Neural progenitor cell (in vitro differentiated cells): ENCODE data around the gene GOLGA6L2.
"Not testable (repeated sequence)": the region's sequence is repeated elsewhere in the genome, so short reads cannot be mapped to it uniquely, and the experiment has no call there.

Experiments used
- EZH2phosphoT487 ChIP-seq: fragments of 200-600 bp; sonication (generic); IDR thresholded peaks from 2 replicates; pipeline ENCODE4 v1.6.1; 2017; ENCODE audit warnings: antibody characterized with exemption
- TF ChIP-seq, protein P1 (sequence below): fragments of 200-600 bp; sonication (generic); IDR thresholded peaks from 2 replicates; pipeline ENCODE4 v1.5.1; 2017; ENCODE audit warnings: antibody characterized with exemption, mild to moderate bottlenecking

DNA sequence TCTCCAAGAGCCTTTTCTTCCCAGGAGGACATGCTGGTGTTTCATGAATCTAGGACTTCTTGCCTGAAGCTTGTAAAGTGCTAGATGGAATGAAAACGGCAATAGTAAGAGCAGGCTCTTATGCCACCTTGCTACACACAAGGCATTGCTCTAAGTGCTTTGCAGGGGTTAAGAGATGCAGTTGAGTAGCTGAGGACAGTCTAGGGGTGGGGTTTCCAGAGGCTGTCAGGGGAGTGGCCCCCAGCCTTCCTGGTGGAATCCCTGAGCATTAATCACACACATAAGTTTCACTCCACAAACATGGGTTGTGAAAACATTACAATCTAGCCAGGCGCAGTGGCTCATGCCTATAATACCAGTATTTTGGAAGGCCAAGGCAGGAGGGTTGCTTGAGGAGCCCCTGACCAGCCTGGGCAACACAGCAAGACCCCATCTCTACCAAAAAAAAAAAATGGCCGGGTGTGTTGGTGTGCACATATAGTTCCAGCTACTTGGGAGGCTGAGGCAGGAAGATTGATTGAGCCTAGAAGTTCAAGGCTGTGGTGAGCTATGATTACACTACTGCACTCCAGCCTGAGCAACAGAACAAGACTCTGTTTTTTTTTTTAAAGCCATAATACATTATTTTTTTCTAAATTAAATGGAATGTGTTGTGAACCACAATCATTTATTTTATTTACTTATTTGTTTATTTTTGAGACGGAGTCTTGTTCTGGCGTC lies 34.0 kb downstream of the GOLGA6L2 start:
- TF ChIP-seq EZH2phosphoT487 = not testable (repeated sequence)
- TF ChIP-seq, protein P1, sequence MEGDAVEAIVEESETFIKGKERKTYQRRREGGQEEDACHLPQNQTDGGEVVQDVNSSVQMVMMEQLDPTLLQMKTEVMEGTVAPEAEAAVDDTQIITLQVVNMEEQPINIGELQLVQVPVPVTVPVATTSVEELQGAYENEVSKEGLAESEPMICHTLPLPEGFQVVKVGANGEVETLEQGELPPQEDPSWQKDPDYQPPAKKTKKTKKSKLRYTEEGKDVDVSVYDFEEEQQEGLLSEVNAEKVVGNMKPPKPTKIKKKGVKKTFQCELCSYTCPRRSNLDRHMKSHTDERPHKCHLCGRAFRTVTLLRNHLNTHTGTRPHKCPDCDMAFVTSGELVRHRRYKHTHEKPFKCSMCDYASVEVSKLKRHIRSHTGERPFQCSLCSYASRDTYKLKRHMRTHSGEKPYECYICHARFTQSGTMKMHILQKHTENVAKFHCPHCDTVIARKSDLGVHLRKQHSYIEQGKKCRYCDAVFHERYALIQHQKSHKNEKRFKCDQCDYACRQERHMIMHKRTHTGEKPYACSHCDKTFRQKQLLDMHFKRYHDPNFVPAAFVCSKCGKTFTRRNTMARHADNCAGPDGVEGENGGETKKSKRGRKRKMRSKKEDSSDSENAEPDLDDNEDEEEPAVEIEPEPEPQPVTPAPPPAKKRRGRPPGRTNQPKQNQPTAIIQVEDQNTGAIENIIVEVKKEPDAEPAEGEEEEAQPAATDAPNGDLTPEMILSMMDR = not testable (repeated sequence)
